WTC11 (cell line): Measurements from ENCODE around the gene SEL1L3. TPM values are rescaled to one million over a fixed set of nuclear protein-coding genes. Genes with fewer than 3 reads are reported as not detected.

Source experiments
- ATAC-seq: fragments of 200-7000 bp; cut with Tn5 transposase; 2 replicates; pipeline ENCODE4 v1.10.0; 2021; ENCODE audit warnings: mild to moderate bottlenecking, moderate library complexity
- CTCF ChIA-PET: fragments of 300-600 bp; sonication (Branson Sonifier 250); formaldehyde crosslinking; loops from one replicate; lab custom pipeline; 2021; ENCODE audit warnings: antibody characterized with exemption; lab: Charles Lee
- POLR2A ChIA-PET: fragments of 350-600 bp; sonication (Branson Sonifier 250); formaldehyde crosslinking; loops from one replicate; lab custom pipeline; 2021; ENCODE audit warnings: antibody characterized with exemption; lab: Charles Lee
- DNase-seq: peaks from one replicate; pipeline ENCODE4 v3.0.0; 2021; ENCODE audit warnings: low spot score
- H3K27ac Mint-ChIP-seq: 2 replicates; pipeline ENCODE4 v1.8.0; 2021; ENCODE audit warnings: mixed read lengths
- H3K27me3 Mint-ChIP-seq: 2 replicates; pipeline ENCODE4 v1.8.0; 2021; ENCODE audit warnings: low read depth, mild to moderate bottlenecking, moderate library complexity, mixed read lengths
- H3K36me3 Mint-ChIP-seq: 2 replicates; pipeline ENCODE4 v1.8.0; 2021; ENCODE audit warnings: mixed read lengths
- H3K4me1 Mint-ChIP-seq: 2 replicates; pipeline ENCODE4 v1.8.0; 2022; ENCODE audit warnings: mixed read lengths
- H3K4me3 Mint-ChIP-seq: 2 replicates; pipeline ENCODE4 v1.8.0; 2021; ENCODE audit warnings: mild to moderate bottlenecking, moderate library complexity, mixed read lengths
- H3K9me3 Mint-ChIP-seq: 2 replicates; pipeline ENCODE4 v1.8.0; 2021; ENCODE audit warnings: mixed read lengths
- CBFB ChIP-seq: sonication (generic); formaldehyde crosslinking; IDR thresholded peaks from 2 replicates; pipeline ENCODE4 v1.8.1; 2022; ENCODE audit warnings: mild to moderate bottlenecking, low read depth, missing genetic modification reagents
- CREM ChIP-seq: sonication (generic); formaldehyde crosslinking; IDR thresholded peaks from 2 replicates; pipeline ENCODE4 v1.8.1; 2022; ENCODE audit warnings: mild to moderate bottlenecking, missing genetic modification reagents, moderate library complexity
- EMX1 ChIP-seq: fragments of 250-450 bp; sonication (Bioruptor Pico); IDR thresholded peaks from 2 replicates; pipeline ENCODE4 v1.8.0; 2021; ENCODE audit warnings: mild to moderate bottlenecking
- ESRRA ChIP-seq: sonication (generic); formaldehyde crosslinking; IDR thresholded peaks from 2 replicates; pipeline ENCODE4 v1.8.1; 2022; ENCODE audit warnings: mild to moderate bottlenecking, missing genetic modification reagents, borderline replicate concordance
- ETV6 ChIP-seq: sonication (generic); formaldehyde crosslinking; IDR thresholded peaks from 2 replicates; pipeline ENCODE4 v1.8.1; 2022; ENCODE audit warnings: mild to moderate bottlenecking, missing genetic modification reagents
- FOXK1 ChIP-seq: sonication (generic); formaldehyde crosslinking; IDR thresholded peaks from 2 replicates; pipeline ENCODE4 v1.8.0; 2022; ENCODE audit warnings: mild to moderate bottlenecking, moderate library complexity, missing genetic modification reagents
- HMGA2 ChIP-seq: fragments of 250-450 bp; sonication (Bioruptor Pico); IDR thresholded peaks from 2 replicates; pipeline ENCODE4 v1.4.0; 2021; ENCODE audit warnings: mild to moderate bottlenecking, moderate library complexity
- JAZF1 ChIP-seq: fragments of 250-450 bp; sonication (Bioruptor Pico); IDR thresholded peaks from 2 replicates; pipeline ENCODE4 v1.9.0; 2021; ENCODE audit warnings: moderate library complexity, mild to moderate bottlenecking, inconsistent platforms
- JUN ChIP-seq: sonication (generic); formaldehyde crosslinking; IDR thresholded peaks from 2 replicates; pipeline ENCODE4 v1.8.0; 2023; ENCODE audit warnings: mild to moderate bottlenecking, missing genetic modification reagents
- MXD4 ChIP-seq: fragments of 250-450 bp; sonication (Bioruptor Pico); IDR thresholded peaks from 2 replicates; pipeline ENCODE4 v1.8.0; 2021; ENCODE audit warnings: mild to moderate bottlenecking, moderate library complexity, borderline replicate concordance
- NFE2L1 ChIP-seq: sonication (generic); formaldehyde crosslinking; IDR thresholded peaks from 2 replicates; pipeline ENCODE4 v1.8.1; 2023; ENCODE audit warnings: missing genetic modification reagents
- TCF7 ChIP-seq: sonication (generic); formaldehyde crosslinking; IDR thresholded peaks from 2 replicates; pipeline ENCODE4 v1.8.0; 2022; ENCODE audit warnings: mild to moderate bottlenecking, low read depth, missing genetic modification reagents, moderate library complexity
- ZBTB21 ChIP-seq: sonication (generic); formaldehyde crosslinking; IDR thresholded peaks from 2 replicates; pipeline ENCODE4 v1.8.1; 2023; ENCODE audit warnings: mild to moderate bottlenecking, missing genetic modification reagents, borderline replicate concordance
- ZNF138 ChIP-seq: sonication (generic); formaldehyde crosslinking; conservative IDR thresholded peaks from 2 replicates; pipeline ENCODE4 v1.8.1; 2022; ENCODE audit warnings: mild to moderate bottlenecking, moderate library complexity, missing genetic modification reagents
- total RNA-seq: library from RNA; stranded (reverse); gene quantifications from 3 replicates; pipeline ENCODE4 v1.2.3, GENCODE V29; 2021
- TF ChIP-seq, protein P1 (sequence below): sonication (generic); formaldehyde crosslinking; IDR thresholded peaks from 2 replicates; pipeline ENCODE4 v1.8.1; 2023; ENCODE audit warnings: mild to moderate bottlenecking, missing genetic modification reagents
- TF ChIP-seq, protein P2 (sequence below): fragments of 250-450 bp; sonication (Bioruptor Pico); IDR thresholded peaks from 2 replicates; pipeline ENCODE4 v1.9.0; 2021; ENCODE audit warnings: mild to moderate bottlenecking
- TF ChIP-seq, protein P3 (sequence below): sonication (generic); formaldehyde crosslinking; IDR thresholded peaks from 2 replicates; pipeline ENCODE4 v1.8.1; 2023; ENCODE audit warnings: mild to moderate bottlenecking, moderate library complexity, missing genetic modification reagents
- TF ChIP-seq, protein P4 (sequence below): fragments of 250-450 bp; sonication (Bioruptor Pico); IDR thresholded peaks from 2 replicates; pipeline ENCODE4 v2.1.2; 2022; ENCODE audit warnings: mild to moderate bottlenecking, moderate library complexity
- TF ChIP-seq, protein P5 (sequence below): sonication (generic); formaldehyde crosslinking; conservative IDR thresholded peaks from 2 replicates; pipeline ENCODE4 v1.8.1; 2023; ENCODE audit warnings: mild to moderate bottlenecking, low read depth, missing genetic modification reagents, moderate library complexity

SEL1L3 gene
- total RNA-seq, 1 experiment from 2014 or later = 31.5 TPM

DNA sequence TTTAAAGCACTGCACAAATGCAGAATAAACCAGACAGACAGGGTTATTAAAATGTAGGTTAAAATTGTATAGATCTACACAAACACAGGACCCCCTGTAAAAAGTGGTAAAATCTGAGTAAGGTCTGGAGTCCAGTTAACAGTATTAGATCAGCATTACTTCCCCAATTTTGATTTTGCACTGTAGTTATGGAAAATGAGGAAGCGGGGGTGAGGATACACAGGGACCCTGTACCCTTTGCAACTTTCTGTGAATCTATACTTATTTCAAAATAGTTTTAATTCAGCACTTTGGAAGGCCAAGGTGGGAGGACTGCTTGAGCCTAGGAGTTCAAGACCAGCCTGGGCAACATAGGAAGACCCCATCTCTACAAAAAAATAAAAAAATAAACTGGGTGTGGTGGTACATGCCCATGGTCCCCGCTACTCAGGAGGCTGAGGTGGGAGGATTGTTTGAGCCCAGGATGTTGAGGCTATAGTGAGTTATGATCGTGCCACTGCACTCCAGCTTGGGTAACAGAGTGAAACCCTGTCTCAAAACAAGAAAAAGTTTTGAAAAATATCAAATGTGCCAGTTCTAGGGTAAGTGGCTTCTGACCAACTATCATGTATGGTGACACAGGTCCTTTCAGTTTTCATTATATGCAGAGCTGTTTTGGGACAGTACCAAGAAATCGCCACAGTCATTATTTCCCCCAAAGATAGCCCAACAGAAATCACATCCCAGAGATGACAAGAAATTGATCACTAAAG, 17.7 kb downstream of the SEL1L3 start:
- DNase-seq = no peak
- no peak overlapping the region for H3K4me3 Mint-ChIP-seq
- peaks cover 38% of the 10 kb centered on the region for H3K4me1 Mint-ChIP-seq
- no peak for ATAC-seq
- ChIA-PET CTCF (no interaction called here), POLR2A (no interaction called here)
- no peaks in the 10 kb centered on the region for H3K27me3 Mint-ChIP-seq
- 0 out of 2 replicates have a peak overlapping the region, but pooled peaks have one; percentile 7 for H3K27ac Mint-ChIP-seq
- no peaks in the 10 kb centered on the region for H3K9me3 Mint-ChIP-seq
- TF ChIP-seq ZNF138 (CRISPR knock-in tag) (no peak), ETV6 (CRISPR knock-in tag) (no peak), MXD4 (CRISPR knock-in tag) (no peak), HMGA2 (CRISPR knock-in tag) (no peak), NFE2L1 (CRISPR knock-in tag) (no peak), CREM (CRISPR knock-in tag) (no peak), TCF7 (CRISPR knock-in tag) (no peak), EMX1 (CRISPR knock-in tag) (no peak), FOXK1 (CRISPR knock-in tag) (no peak), JAZF1 (CRISPR knock-in tag) (no peak), ESRRA (CRISPR knock-in tag) (no peak), CBFB (CRISPR knock-in tag) (no peak), JUN (CRISPR knock-in tag) (no peak), ZBTB21 (no peak)
- TF ChIP-seq, protein P1, sequence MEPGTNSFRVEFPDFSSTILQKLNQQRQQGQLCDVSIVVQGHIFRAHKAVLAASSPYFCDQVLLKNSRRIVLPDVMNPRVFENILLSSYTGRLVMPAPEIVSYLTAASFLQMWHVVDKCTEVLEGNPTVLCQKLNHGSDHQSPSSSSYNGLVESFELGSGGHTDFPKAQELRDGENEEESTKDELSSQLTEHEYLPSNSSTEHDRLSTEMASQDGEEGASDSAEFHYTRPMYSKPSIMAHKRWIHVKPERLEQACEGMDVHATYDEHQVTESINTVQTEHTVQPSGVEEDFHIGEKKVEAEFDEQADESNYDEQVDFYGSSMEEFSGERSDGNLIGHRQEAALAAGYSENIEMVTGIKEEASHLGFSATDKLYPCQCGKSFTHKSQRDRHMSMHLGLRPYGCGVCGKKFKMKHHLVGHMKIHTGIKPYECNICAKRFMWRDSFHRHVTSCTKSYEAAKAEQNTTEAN (CRISPR knock-in tag) = no peak
- TF ChIP-seq, protein P2, sequence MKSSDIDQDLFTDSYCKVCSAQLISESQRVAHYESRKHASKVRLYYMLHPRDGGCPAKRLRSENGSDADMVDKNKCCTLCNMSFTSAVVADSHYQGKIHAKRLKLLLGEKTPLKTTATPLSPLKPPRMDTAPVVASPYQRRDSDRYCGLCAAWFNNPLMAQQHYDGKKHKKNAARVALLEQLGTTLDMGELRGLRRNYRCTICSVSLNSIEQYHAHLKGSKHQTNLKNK = no peak
- TF ChIP-seq, protein P3, sequence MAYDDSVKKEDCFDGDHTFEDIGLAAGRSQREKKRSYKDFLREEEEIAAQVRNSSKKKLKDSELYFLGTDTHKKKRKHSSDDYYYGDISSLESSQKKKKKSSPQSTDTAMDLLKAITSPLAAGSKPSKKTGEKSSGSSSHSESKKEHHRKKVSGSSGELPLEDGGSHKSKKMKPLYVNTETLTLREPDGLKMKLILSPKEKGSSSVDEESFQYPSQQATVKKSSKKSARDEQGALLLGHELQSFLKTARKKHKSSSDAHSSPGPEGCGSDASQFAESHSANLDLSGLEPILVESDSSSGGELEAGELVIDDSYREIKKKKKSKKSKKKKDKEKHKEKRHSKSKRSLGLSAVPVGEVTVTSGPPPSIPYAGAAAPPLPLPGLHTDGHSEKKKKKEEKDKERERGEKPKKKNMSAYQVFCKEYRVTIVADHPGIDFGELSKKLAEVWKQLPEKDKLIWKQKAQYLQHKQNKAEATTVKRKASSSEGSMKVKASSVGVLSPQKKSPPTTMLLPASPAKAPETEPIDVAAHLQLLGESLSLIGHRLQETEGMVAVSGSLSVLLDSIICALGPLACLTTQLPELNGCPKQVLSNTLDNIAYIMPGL (CRISPR knock-in tag) = no peak
- TF ChIP-seq, protein P4, sequence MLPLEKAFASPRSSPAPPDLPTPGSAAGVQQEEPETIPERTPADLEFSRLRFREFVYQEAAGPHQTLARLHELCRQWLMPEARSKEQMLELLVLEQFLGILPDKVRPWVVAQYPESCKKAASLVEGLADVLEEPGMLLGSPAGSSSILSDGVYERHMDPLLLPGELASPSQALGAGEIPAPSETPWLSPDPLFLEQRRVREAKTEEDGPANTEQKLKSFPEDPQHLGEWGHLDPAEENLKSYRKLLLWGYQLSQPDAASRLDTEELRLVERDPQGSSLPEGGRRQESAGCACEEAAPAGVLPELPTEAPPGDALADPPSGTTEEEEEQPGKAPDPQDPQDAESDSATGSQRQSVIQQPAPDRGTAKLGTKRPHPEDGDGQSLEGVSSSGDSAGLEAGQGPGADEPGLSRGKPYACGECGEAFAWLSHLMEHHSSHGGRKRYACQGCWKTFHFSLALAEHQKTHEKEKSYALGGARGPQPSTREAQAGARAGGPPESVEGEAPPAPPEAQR (CRISPR knock-in tag) = no peak
- TF ChIP-seq, protein P5, sequence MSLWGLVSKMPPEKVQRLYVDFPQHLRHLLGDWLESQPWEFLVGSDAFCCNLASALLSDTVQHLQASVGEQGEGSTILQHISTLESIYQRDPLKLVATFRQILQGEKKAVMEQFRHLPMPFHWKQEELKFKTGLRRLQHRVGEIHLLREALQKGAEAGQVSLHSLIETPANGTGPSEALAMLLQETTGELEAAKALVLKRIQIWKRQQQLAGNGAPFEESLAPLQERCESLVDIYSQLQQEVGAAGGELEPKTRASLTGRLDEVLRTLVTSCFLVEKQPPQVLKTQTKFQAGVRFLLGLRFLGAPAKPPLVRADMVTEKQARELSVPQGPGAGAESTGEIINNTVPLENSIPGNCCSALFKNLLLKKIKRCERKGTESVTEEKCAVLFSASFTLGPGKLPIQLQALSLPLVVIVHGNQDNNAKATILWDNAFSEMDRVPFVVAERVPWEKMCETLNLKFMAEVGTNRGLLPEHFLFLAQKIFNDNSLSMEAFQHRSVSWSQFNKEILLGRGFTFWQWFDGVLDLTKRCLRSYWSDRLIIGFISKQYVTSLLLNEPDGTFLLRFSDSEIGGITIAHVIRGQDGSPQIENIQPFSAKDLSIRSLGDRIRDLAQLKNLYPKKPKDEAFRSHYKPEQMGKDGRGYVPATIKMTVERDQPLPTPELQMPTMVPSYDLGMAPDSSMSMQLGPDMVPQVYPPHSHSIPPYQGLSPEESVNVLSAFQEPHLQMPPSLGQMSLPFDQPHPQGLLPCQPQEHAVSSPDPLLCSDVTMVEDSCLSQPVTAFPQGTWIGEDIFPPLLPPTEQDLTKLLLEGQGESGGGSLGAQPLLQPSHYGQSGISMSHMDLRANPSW (CRISPR knock-in tag) = no peak
- H3K36me3 Mint-ChIP-seq = peaks cover 6% of the 10 kb centered on the region
